GM12892 (cell line): ENCODE results near the gene GAL.

Source experiments
- POLR2A ChIP-seq: IDR thresholded peaks from 2 replicates; pipeline ENCODE4 v1.6.1; 2011; ENCODE audit warnings: low read depth, low read length, control low read depth
- POLR2AphosphoS5 ChIP-seq: IDR thresholded peaks from 2 replicates; pipeline ENCODE4 v1.6.1; 2011; ENCODE audit warnings: low read depth, low read length, control low read depth

- TF ChIP-seq POLR2A (no peak), POLR2AphosphoS5 (no peak)
Observed at GRCh38 chr11:68690671-68691401, 6.5 kb downstream of the GAL start.
